Right lobe of liver (tissue), 6 donors: ENCODE data around the gene CYP26A1. TPM values are rescaled to one million over a fixed set of nuclear protein-coding genes. Genes with fewer than 3 reads are reported as not detected.

Source experiments
- ATAC-seq, 4 donors: fragments of 200-7000 bp; cut with Tn5 transposase; one replicate each; pipeline ENCODE4 v1.9.1; 2020; ENCODE audit warnings: mild to moderate bottlenecking in 4 of 4, moderate library complexity in 4 of 4
- DNase-seq, 3 donors: peaks; one replicate each; pipeline ENCODE4 v3.0.0-alpha.2; 2020
- H3K27ac ChIP-seq, 3 donors: fragments of 200-600 bp; one replicate each; pipeline ENCODE4 v1.8.0; 2022
- H3K27me3 ChIP-seq, 2 donors: fragments of 200-600 bp; one replicate each; pipeline ENCODE4 v1.8.0; 2022
- H3K36me3 ChIP-seq, 4 donors: fragments of 200-600 bp; sonication (generic) in 1 of 4; one replicate each; pipeline versions ENCODE4 v1.5.1 to v1.8.0; 2017 to 2022; ENCODE audit warnings: control low read depth in 1 of 4
- H3K4me1 ChIP-seq, 4 donors: fragments of 200-600 bp; sonication (generic) in 1 of 4; one replicate each; pipeline versions ENCODE4 v1.5.1 to v1.8.0; 2017 to 2022; ENCODE audit warnings: control low read depth in 1 of 4
- H3K4me3 ChIP-seq, 3 donors: fragments of 200-600 bp; one replicate each; pipeline ENCODE4 v1.8.0; 2022
- H3K9me3 ChIP-seq, 4 donors: fragments of 200-600 bp; sonication (generic) in 1 of 4; one replicate each; pipeline versions ENCODE4 v1.5.1 to v1.8.0; 2017 to 2022; ENCODE audit warnings: control low read depth in 1 of 4
- POLR2A ChIP-seq: fragments of 450-650 bp; IDR thresholded peaks from one replicate; pipeline ENCODE4 v1.6.1; 2017; ENCODE audit warnings: antibody characterized with exemption, mild to moderate bottlenecking
- WGBS: methylation state at CpG from one replicate; pipeline ENCODE4 v1.1.6; 2018; ENCODE audit warnings: low coverage, low lambda C conversion rate; ENCODE audit not compliant: insufficient coverage; ENCODE audit errors: missing lambda C conversion rate; 5-methylcytosine and 5-hydroxymethylcytosine counted together
- intact Hi-C, 2 donors: fragments of 100-400 bp; cut with DNase I; formaldehyde crosslinking; loops; one replicate each; pipeline versions ENCODE4 v1.11.2 to v1.14.1; 2022
- total RNA-seq, 6 experiments: library from RNA; depleted of rRNA in 2 of 6; stranded (reverse); fragments of >200 nt in 2 of 6; fragmentation: NEBNext Ultra II Directional in 3 of 6; extraction: Animal tissue kit (Norgen Biotek cat#: 25700) in 3 of 6; gene quantifications; one replicate each; pipeline versions ENCODE4 v1.1.0 to v1.2.4, GENCODE V29; 2016 to 2023
- TF ChIP-seq, protein P1 (sequence below), 4 donors: fragments of 200-600 bp in 3 of 4; fragments of 450-650 bp in 1 of 4; IDR thresholded peaks; one replicate each; pipeline versions ENCODE4 v1.5.1 to v1.8.0; 2016 to 2022; ENCODE audit warnings: antibody characterized with exemption in 4 of 4, mild to moderate bottlenecking in 2 of 4
- donor health status: DM: no; HTN: yes; CAD: no.
- donor health status: DM: no; HTN: no; CAD: no.
- donor health status: DM: no; HTN: no; CAD: no.
- donor health status: DM: no; HTN: yes; CAD: no.
- donor health status: DM: no; HTN: yes; CAD: no.

Gene CYP26A1
- total RNA-seq, 6 experiments from 2014 or later: 0.95 to 53.1 (median 12.6) TPM; not detected in 2

DNA sequence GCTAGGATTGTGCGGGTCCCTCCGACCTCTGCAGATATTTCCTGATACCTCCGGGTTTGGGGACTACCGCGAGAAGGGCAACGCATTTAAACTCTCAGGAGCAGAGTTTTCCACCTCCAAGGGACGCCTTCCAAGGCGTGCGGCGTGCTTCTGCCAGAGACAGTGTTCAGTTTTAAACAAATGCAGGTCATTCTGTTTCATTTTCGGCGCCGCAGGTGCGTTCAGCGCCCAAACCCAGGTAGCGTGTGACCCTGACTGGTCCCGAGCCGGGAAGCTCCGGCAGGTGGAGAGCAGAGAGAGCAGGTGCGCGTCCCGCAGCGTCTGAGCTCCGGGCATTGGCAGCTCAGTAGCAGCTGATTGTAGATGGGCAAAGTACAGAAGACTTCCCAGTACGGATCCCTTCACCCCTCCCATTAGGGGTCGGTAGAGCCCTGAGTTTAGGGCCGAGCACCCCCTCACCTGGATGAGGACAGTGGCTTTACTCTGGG lies 1.4 kb upstream of the CYP26A1 start:
- Histone ChIP-seq H3K27me3 (no peaks in the 10 kb centered on the region), H3K27ac (peak overlapping the region in 2 of 3 donors; percentile 53 to 84), H3K4me1 (peaks cover 0 to 62% (median 8%) of the 10 kb centered on the region in 4 donors), H3K9me3 (no peaks in the 10 kb centered on the region), H3K36me3 (no peaks in the 10 kb centered on the region), H3K4me3 (peak overlapping the region; percentile 36 to 76 (median 49))
- intact Hi-C loops: no loop called here
- peak in 2 of 3 donors; percentile 61 to 67 for DNase-seq
- WGBS: 3% methylated on average over 13 of the region's 27 CpGs
- TF ChIP-seq POLR2A: no peak
- TF ChIP-seq, protein P1, sequence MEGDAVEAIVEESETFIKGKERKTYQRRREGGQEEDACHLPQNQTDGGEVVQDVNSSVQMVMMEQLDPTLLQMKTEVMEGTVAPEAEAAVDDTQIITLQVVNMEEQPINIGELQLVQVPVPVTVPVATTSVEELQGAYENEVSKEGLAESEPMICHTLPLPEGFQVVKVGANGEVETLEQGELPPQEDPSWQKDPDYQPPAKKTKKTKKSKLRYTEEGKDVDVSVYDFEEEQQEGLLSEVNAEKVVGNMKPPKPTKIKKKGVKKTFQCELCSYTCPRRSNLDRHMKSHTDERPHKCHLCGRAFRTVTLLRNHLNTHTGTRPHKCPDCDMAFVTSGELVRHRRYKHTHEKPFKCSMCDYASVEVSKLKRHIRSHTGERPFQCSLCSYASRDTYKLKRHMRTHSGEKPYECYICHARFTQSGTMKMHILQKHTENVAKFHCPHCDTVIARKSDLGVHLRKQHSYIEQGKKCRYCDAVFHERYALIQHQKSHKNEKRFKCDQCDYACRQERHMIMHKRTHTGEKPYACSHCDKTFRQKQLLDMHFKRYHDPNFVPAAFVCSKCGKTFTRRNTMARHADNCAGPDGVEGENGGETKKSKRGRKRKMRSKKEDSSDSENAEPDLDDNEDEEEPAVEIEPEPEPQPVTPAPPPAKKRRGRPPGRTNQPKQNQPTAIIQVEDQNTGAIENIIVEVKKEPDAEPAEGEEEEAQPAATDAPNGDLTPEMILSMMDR (IDR thresholded peaks at IDR 0.05): no peak
- peak; percentile 54 to 64 (median 58) for ATAC-seq

GRCh38 chr10:93072713-93073538 lies 767 bp upstream of the CYP26A1 start:
- intact Hi-C loops: no loop called here
- no peak for TF ChIP-seq POLR2A
- TF ChIP-seq, protein P1 (IDR thresholded peaks at IDR 0.05): no peak
- no peaks in the 10 kb centered on the region for H3K36me3 ChIP-seq
- WGBS: 4% methylated on average over 12 of the region's 34 CpGs
- ATAC-seq (peak in 2 of 4 donors; percentile 2 to 8), DNase-seq (no peak)
- H3K27me3 ChIP-seq: no peaks in the 10 kb centered on the region
- peaks cover 0 to 68% (median 11%) of the 10 kb centered on the region in 4 donors for H3K4me1 ChIP-seq
- no peaks in the 10 kb centered on the region for H3K9me3 ChIP-seq
- peak overlapping the region; percentile 36 to 76 (median 49) for H3K4me3 ChIP-seq
- H3K27ac ChIP-seq: peak overlapping the region in 2 of 3 donors; percentile 53 to 84

GRCh38 chr10:93074147-93074596 lies 479 bp downstream of the CYP26A1 start:
- Histone ChIP-seq H3K4me3 (peak overlapping the region; percentile 17 to 76 (median 49)), H3K27ac (peak overlapping the region in 1 of 3 donors; percentile 84), H3K27me3 (no peaks in the 10 kb centered on the region), H3K36me3 (no peaks in the 10 kb centered on the region), H3K4me1 (peaks cover 0 to 69% (median 17%) of the 10 kb centered on the region in 4 donors), H3K9me3 (no peaks in the 10 kb centered on the region)
- no CpG with 5 or more reads among the region's 40 CpGs for WGBS
- ATAC-seq: no peak
- no peak for DNase-seq
- TF ChIP-seq POLR2A: no peak
- TF ChIP-seq, protein P1 (IDR thresholded peaks at IDR 0.05): peak in 1 of 4 donors; percentile 4
- intact Hi-C loops: no loop called here

- intact Hi-C loops: no loop called here
- no peaks in the 10 kb centered on the region for H3K27me3 ChIP-seq
- 0% methylated on average over 1 of the region's 67 CpGs for WGBS
These were observed 1.1 kb downstream of the CYP26A1 start for GRCh38 chr10:93074597-93075368.

More at GRCh38 chr10:93074597-93075368, 1.1 kb downstream of the CYP26A1 start:
- no peaks in the 10 kb centered on the region for H3K9me3 ChIP-seq
- no peak for ATAC-seq
- DNase-seq: no peak
- H3K36me3 ChIP-seq: no peaks in the 10 kb centered on the region
- TF ChIP-seq POLR2A: no peak
- TF ChIP-seq, protein P1 (IDR thresholded peaks at IDR 0.05): no peak
- peaks cover 0 to 75% (median 20%) of the 10 kb centered on the region in 4 donors for H3K4me1 ChIP-seq
- H3K27ac ChIP-seq: no peak overlapping the region
- peak overlapping the region; percentile 18 to 76 (median 49) for H3K4me3 ChIP-seq
